Right lobe of liver (tissue), 6 donors: Measurements from ENCODE around the gene EMP3. TPM values are rescaled to one million over a fixed set of nuclear protein-coding genes. Genes with fewer than 3 reads are reported as not detected.
"Not testable (repeated sequence)": the region's sequence is repeated elsewhere in the genome, so short reads cannot be mapped to it uniquely, and the experiment has no call there.

ENCODE experiments used
- ATAC-seq, 4 donors: fragments of 200-7000 bp; cut with Tn5 transposase; one replicate each; pipeline ENCODE4 v1.9.1; 2020; ENCODE audit warnings: mild to moderate bottlenecking in 4 of 4, moderate library complexity in 4 of 4
- DNase-seq, 3 donors: peaks; one replicate each; pipeline ENCODE4 v3.0.0-alpha.2; 2020
- H3K27ac ChIP-seq, 3 donors: fragments of 200-600 bp; one replicate each; pipeline ENCODE4 v1.8.0; 2022
- H3K27me3 ChIP-seq, 2 donors: fragments of 200-600 bp; one replicate each; pipeline ENCODE4 v1.8.0; 2022
- H3K36me3 ChIP-seq, 4 donors: fragments of 200-600 bp; sonication (generic) in 1 of 4; one replicate each; pipeline versions ENCODE4 v1.5.1 to v1.8.0; 2017 to 2022; ENCODE audit warnings: control low read depth in 1 of 4
- H3K4me1 ChIP-seq, 4 donors: fragments of 200-600 bp; sonication (generic) in 1 of 4; one replicate each; pipeline versions ENCODE4 v1.5.1 to v1.8.0; 2017 to 2022; ENCODE audit warnings: control low read depth in 1 of 4
- H3K4me3 ChIP-seq, 3 donors: fragments of 200-600 bp; one replicate each; pipeline ENCODE4 v1.8.0; 2022
- H3K9me3 ChIP-seq, 4 donors: fragments of 200-600 bp; sonication (generic) in 1 of 4; one replicate each; pipeline versions ENCODE4 v1.5.1 to v1.8.0; 2017 to 2022; ENCODE audit warnings: control low read depth in 1 of 4
- POLR2A ChIP-seq: fragments of 450-650 bp; IDR thresholded peaks from one replicate; pipeline ENCODE4 v1.6.1; 2017; ENCODE audit warnings: antibody characterized with exemption, mild to moderate bottlenecking
- WGBS: methylation state at CpG from one replicate; pipeline ENCODE4 v1.1.6; 2018; ENCODE audit warnings: low coverage, low lambda C conversion rate; ENCODE audit not compliant: insufficient coverage; ENCODE audit errors: missing lambda C conversion rate; 5-methylcytosine and 5-hydroxymethylcytosine counted together
- intact Hi-C, 2 donors: fragments of 100-400 bp; cut with DNase I; formaldehyde crosslinking; loops; one replicate each; pipeline versions ENCODE4 v1.11.2 to v1.14.1; 2022
- total RNA-seq, 6 experiments: library from RNA; depleted of rRNA in 2 of 6; stranded (reverse); fragments of >200 nt in 2 of 6; fragmentation: NEBNext Ultra II Directional in 3 of 6; extraction: Animal tissue kit (Norgen Biotek cat#: 25700) in 3 of 6; gene quantifications; one replicate each; pipeline versions ENCODE4 v1.1.0 to v1.2.4, GENCODE V29; 2016 to 2023
- TF ChIP-seq, protein P1 (sequence below), 4 donors: fragments of 200-600 bp in 3 of 4; fragments of 450-650 bp in 1 of 4; IDR thresholded peaks; one replicate each; pipeline versions ENCODE4 v1.5.1 to v1.8.0; 2016 to 2022; ENCODE audit warnings: antibody characterized with exemption in 4 of 4, mild to moderate bottlenecking in 2 of 4
- donor health status: DM: no; HTN: yes; CAD: no.
- donor health status: DM: no; HTN: no; CAD: no.
- donor health status: DM: no; HTN: no; CAD: no.
- donor health status: DM: no; HTN: yes; CAD: no.
- donor health status: DM: no; HTN: yes; CAD: no.

EMP3 gene
- total RNA-seq, 6 experiments from 2014 or later, result 2.8 to 14.2 (median 5.6) TPM

DNA sequence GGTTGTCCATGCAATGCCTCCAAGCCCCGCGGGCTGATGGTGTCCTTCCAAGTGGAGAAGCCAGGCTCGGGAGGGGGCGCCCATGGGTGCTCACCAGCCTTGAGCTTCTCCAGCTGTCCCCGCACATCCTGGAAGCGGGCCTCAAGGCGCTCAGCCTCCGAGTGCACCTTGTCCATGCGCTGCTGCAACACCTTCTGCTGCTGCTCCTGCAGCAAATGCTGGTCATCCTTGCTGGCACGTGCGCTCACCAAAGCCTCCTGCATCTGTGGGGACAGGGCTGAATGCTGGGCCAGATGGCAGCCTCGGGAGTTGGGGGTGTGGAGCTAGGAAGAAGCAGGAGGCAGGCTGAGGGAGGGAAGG lies 22.8 kb upstream of the EMP3 start:
- H3K36me3 ChIP-seq, result no peaks in the 10 kb centered on the region
- H3K4me3 ChIP-seq, result no peak overlapping the region
- no peaks in the 10 kb centered on the region for H3K9me3 ChIP-seq
- 38% methylated on average over 2 of the region's 12 CpGs for WGBS
- peak in 1 of 4 donors; percentile 20 for ATAC-seq
- intact Hi-C loops, result no loop called here
- TF ChIP-seq POLR2A, result no peak
- TF ChIP-seq, protein P1, sequence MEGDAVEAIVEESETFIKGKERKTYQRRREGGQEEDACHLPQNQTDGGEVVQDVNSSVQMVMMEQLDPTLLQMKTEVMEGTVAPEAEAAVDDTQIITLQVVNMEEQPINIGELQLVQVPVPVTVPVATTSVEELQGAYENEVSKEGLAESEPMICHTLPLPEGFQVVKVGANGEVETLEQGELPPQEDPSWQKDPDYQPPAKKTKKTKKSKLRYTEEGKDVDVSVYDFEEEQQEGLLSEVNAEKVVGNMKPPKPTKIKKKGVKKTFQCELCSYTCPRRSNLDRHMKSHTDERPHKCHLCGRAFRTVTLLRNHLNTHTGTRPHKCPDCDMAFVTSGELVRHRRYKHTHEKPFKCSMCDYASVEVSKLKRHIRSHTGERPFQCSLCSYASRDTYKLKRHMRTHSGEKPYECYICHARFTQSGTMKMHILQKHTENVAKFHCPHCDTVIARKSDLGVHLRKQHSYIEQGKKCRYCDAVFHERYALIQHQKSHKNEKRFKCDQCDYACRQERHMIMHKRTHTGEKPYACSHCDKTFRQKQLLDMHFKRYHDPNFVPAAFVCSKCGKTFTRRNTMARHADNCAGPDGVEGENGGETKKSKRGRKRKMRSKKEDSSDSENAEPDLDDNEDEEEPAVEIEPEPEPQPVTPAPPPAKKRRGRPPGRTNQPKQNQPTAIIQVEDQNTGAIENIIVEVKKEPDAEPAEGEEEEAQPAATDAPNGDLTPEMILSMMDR (IDR thresholded peaks at IDR 0.05), result no peak
- H3K4me1 ChIP-seq, result no peaks in the 10 kb centered on the region
- H3K27me3 ChIP-seq, result no peaks in the 10 kb centered on the region
- no peak overlapping the region for H3K27ac ChIP-seq
- peak in 1 of 3 donors; percentile 27 for DNase-seq

DNA sequence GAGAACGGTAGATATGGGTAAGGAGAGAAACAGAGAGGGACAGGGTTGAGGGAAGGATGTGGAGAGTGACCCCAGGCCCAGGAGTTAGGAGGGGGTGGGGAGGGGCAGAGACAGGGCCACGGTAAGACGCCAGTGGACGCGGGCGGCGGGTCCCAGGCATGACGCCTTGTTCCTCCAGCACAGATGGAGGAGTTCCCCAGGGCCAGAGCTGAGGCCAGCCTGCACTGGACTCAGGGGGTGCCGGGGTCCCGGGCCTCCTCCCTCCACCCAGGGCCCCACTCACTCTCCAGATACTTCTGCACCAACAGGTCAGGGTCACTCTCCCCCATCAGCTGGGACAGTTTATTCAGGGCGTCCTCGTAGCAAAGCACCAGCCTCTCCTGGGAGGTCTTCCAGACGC lies 22.0 kb upstream of the EMP3 start:
- peak in 1 of 4 donors; percentile 30 for ATAC-seq
- no peaks in the 10 kb centered on the region for H3K36me3 ChIP-seq
- WGBS, result 60% methylated on average over 1 of the region's 13 CpGs
- H3K27me3 ChIP-seq, result no peaks in the 10 kb centered on the region
- intact Hi-C loops, result no loop called here
- DNase-seq, result peak in 1 of 3 donors; percentile 9
- H3K9me3 ChIP-seq, result no peaks in the 10 kb centered on the region
- no peak overlapping the region for H3K4me3 ChIP-seq
- H3K4me1 ChIP-seq, result no peaks in the 10 kb centered on the region
- H3K27ac ChIP-seq, result no peak overlapping the region
- TF ChIP-seq POLR2A, result no peak
- TF ChIP-seq, protein P1 (IDR thresholded peaks at IDR 0.05), result no peak

DNA sequence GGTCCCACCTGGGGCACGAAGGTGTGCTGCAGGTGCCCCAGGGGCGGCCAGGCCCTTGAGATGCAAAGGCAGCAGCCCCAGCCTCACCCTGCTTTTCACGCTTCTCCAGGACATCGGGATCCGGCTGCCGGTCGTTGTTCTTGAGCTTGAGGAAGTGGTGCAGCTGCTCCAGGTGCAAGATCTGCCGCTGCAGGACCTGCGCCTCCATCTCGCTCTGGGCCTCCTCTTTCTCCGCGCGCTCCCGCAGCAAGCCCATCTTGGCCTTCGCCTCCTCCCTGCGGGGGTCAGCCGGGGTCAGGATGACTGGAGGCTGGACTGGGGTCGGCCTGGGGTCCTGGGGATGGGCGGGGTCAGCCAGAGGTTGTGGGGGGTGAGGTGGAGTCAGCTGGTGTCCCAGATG lies 21.5 kb upstream of the EMP3 start:
- H3K4me1 ChIP-seq, result no peaks in the 10 kb centered on the region
- WGBS, result 74% methylated on average over 10 of the region's 19 CpGs
- no peaks in the 10 kb centered on the region for H3K9me3 ChIP-seq
- TF ChIP-seq, protein P1 (IDR thresholded peaks at IDR 0.05), result no peak
- no peak for TF ChIP-seq POLR2A
- H3K27me3 ChIP-seq, result no peaks in the 10 kb centered on the region
- intact Hi-C loops, result no loop called here
- ATAC-seq, result peak in 1 of 4 donors; percentile 19
- DNase-seq, result peak in 1 of 3 donors; percentile 45
- no peak overlapping the region for H3K4me3 ChIP-seq
- no peaks in the 10 kb centered on the region for H3K36me3 ChIP-seq
- no peak overlapping the region for H3K27ac ChIP-seq

DNA sequence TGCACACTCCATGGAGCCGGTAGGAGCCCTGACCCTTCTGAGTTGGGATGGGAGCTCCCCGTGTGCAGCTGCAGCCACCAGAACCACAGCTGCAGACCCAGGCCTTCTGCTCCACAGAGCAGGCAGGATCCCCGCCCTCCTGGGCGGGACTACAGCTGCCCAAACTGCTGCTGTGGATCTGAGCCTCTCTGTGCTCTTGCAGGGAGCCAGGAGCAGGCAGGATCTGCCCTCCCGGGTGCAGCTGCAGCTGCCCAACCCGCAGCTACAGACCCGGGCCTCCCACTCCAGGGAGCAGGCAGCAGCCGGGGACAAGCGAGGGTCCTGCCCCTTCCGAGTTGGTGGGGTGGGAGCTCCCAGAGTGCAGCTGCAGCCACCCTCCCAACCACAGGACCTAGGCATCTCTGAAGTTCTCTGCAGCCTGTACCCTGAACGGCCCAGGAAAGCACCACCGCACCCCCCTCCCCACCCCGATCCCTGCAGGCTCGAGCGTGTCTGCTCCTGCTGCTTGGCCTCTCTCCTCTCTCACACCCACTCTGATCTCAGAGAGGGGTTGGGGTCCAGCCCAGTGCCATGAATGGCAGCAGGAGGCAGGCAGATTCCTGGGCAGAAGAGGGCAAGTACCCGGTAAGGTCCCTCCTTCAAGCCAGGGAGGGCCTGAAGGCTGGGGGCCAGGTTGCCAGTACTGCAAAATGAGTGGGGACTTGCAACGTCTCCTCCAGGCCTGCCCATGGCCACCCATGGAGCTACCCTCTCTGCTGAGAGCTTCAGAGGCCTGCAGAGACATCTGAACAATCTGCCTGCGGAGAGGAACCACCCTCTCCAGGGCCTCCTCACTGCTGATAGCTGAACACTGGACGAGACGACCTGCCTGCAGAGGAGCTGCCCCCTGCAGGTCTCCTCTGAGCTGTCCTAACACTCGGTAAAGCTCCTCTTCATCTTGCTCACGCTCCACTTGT lies 16.4 kb upstream of the EMP3 start:
- intact Hi-C loops, result no loop called here
- no peak for TF ChIP-seq POLR2A
- TF ChIP-seq, protein P1 (IDR thresholded peaks at IDR 0.05), result no peak
- Histone ChIP-seq H3K4me3 (no peak overlapping the region), H3K36me3 (no peaks in the 10 kb centered on the region), H3K27me3 (no peaks in the 10 kb centered on the region), H3K9me3 (no peaks in the 10 kb centered on the region), H3K27ac (no peak overlapping the region), H3K4me1 (no peaks in the 10 kb centered on the region)
- DNase-seq (peak in 1 of 3 donors; percentile 28), ATAC-seq (peak in 1 of 4 donors; percentile 6)
- 36% methylated on average over 2 of the region's 22 CpGs for WGBS

DNA sequence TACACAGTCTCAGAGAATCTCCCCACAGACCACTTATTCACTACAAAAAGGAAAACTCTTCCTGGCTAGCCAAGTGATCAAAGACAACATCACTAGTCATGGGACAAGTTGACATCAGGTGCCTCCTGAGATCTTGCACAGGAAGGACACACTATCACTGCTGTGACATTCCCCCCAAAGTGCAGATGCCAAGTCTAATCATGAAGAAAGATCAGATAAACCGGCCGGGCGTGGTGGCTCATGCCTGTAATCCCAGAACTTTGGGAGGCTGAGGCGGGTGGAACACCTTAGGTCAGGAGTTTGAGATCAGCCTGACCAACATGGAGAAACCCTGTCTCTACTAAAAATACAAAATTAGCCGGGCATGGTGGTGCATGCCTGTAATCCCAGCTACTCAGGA lies 15.6 kb upstream of the EMP3 start:
- H3K36me3 ChIP-seq, H3K4me1 ChIP-seq, H3K27me3 ChIP-seq, H3K4me3 ChIP-seq, H3K27ac ChIP-seq, H3K9me3 ChIP-seq, ATAC-seq: not testable (repeated sequence)
- 78% methylated on average over 2 of the region's 5 CpGs for WGBS
- peak in 1 of 3 donors; percentile 7 for DNase-seq
- intact Hi-C loops, result loop anchor here in 1 of 2 donors (10.0 kb wide), 1 partner anchor 295 kb away; the partner anchor contains the start of gene SPACA4
